ENCODE data around the gene CLK3.

Gene CLK3

GRCh38 chr15:74616996-74617395 lies 1.4 kb downstream of the CLK3 start:
- Histone ChIP-seq H3K9me2 (replicated peaks; ENCODE audit: insufficient read depth, low read length) (no peaks in the 10 kb centered on the region), H3K4me1 (ENCODE audit: low read length) (peaks cover 25% of the 10 kb centered on the region), H3K9me3 (replicated peaks; ENCODE audit: insufficient read depth, low read length) (no peaks in the 10 kb centered on the region), H3K27me3 (replicated peaks; ENCODE audit: insufficient read depth, low read length) (no peaks in the 10 kb centered on the region), H3K27ac (ENCODE audit: low read length) (peak overlapping the region; percentile 95), H3K4me2 (ENCODE audit: low read depth, low read length) (peak overlapping the region; percentile 92), H3K9ac (ENCODE audit: low read length) (peak overlapping the region; percentile 99), H2AFZ (ENCODE audit: low read length) (no peak overlapping the region), H3F3A (ENCODE audit: insufficient read depth, low read length) (peaks cover 26% of the 10 kb centered on the region), H4K20me1 (ENCODE audit: insufficient read depth, low read length) (peaks cover 18% of the 10 kb centered on the region; the same call in 1 of the 2 replicates), H3K4me3 (ENCODE audit: low read length) (peak overlapping the region; percentile 99), H3K36me3 (replicated peaks; ENCODE audit: insufficient read depth, low read length) (0 out of 2 replicates have a peak, but pooled peaks cover 2% of the 10 kb centered on the region), H3K79me2 (ENCODE audit: low read length) (peaks cover 71% of the 10 kb centered on the region)
- no peak for DNase-seq
- TF ChIP-seq CTCF (IDR thresholded peaks at IDR 0.05; ENCODE audit: low read length) (no peak), EZH2 (optimal IDR thresholded peaks at IDR 0.05; ENCODE audit: low read depth, low read length) (no peak), EZH2phosphoT487 (IDR thresholded peaks at IDR 0.05; ENCODE audit: low read length) (no peak)

DNA sequence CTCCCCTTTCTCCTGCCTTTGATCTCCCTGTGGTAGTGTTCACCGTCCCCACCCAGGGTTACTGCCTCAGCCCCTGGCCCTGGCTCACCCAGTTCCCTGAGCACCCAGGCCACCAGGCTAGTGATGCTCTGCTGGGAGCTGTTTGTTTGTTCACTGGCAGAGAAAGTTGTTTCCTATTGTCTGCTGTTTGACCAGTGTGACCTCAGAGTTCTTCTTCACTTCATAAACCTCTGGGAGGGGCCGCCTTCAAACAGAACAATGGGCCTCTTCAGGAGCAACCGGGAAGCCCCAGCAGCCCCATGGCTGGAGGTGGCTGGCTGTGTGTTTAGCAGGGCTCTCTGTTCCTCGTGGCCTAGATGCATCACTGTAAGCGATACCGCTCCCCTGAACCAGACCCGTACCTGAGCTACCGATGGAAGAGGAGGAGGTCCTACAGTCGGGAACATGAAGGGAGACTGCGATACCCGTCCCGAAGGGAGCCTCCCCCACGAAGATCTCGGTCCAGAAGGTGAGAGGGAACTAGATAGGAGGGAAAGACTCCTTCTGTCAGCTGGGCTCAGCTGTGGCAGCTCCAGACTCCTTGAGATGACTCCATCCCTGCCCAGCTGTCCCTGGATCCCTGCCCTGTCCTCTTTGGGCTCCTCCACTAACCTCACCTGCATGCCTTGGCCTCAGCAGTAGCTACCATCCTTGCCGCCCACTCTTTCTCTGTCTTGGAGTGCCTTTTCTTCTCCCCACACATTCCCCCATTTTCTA lies 3.4 kb downstream of the CLK3 start:
- H3K36me3 ChIP-seq (replicated peaks; ENCODE audit: insufficient read depth, low read length): peaks cover 15% of the 10 kb centered on the region; the same call in 1 of the 2 replicates
- H3K4me2 ChIP-seq (ENCODE audit: low read depth, low read length): no peak overlapping the region
- no peak overlapping the region for H3K9ac ChIP-seq (ENCODE audit: low read length)

GRCh38 chr15:74619916-74620635 lies 4.4 kb downstream of the CLK3 start:
- peaks cover 19% of the 10 kb centered on the region; the same call in 1 of the 2 replicates for H3K36me3 ChIP-seq (replicated peaks; ENCODE audit: insufficient read depth, low read length)
- H3K9me3 ChIP-seq (replicated peaks; ENCODE audit: insufficient read depth, low read length): no peaks in the 10 kb centered on the region
- H4K20me1 ChIP-seq (ENCODE audit: insufficient read depth, low read length): peaks cover 18% of the 10 kb centered on the region; the same call in 1 of the 2 replicates
- no peak overlapping the region for H3K4me2 ChIP-seq (ENCODE audit: low read depth, low read length)
- H3K4me3 ChIP-seq (ENCODE audit: low read length): no peak overlapping the region
- H3K27me3 ChIP-seq (replicated peaks; ENCODE audit: insufficient read depth, low read length): no peaks in the 10 kb centered on the region
- no peak overlapping the region for H2AFZ ChIP-seq (ENCODE audit: low read length)
- peaks cover 97% of the 10 kb centered on the region for H3K79me2 ChIP-seq (ENCODE audit: low read length)
- H3K9me2 ChIP-seq (replicated peaks; ENCODE audit: insufficient read depth, low read length): no peaks in the 10 kb centered on the region
- peaks cover 50% of the 10 kb centered on the region for H3K4me1 ChIP-seq (ENCODE audit: low read length)
- H3K9ac ChIP-seq (ENCODE audit: low read length): no peak overlapping the region
- no peak overlapping the region for H3K27ac ChIP-seq (ENCODE audit: low read length)
- peaks cover 31% of the 10 kb centered on the region for H3F3A ChIP-seq (ENCODE audit: insufficient read depth, low read length)
- no peak for DNase-seq
- TF ChIP-seq EZH2phosphoT487 (IDR thresholded peaks at IDR 0.05; ENCODE audit: low read length) (no peak), EZH2 (optimal IDR thresholded peaks at IDR 0.05; ENCODE audit: low read depth, low read length) (no peak), CTCF (IDR thresholded peaks at IDR 0.05; ENCODE audit: low read length) (no peak)

More for the DNA sequence above, 3.4 kb downstream of the CLK3 start:
- H3K27me3 ChIP-seq (replicated peaks; ENCODE audit: insufficient read depth, low read length): no peaks in the 10 kb centered on the region
- H3K27ac ChIP-seq (ENCODE audit: low read length): no peak overlapping the region
- DNase-seq: no peak
- peaks cover 91% of the 10 kb centered on the region for H3K79me2 ChIP-seq (ENCODE audit: low read length)
- no peak overlapping the region for H3K4me3 ChIP-seq (ENCODE audit: low read length)
- no peaks in the 10 kb centered on the region for H3K9me3 ChIP-seq (replicated peaks; ENCODE audit: insufficient read depth, low read length)
- peaks cover 29% of the 10 kb centered on the region for H3F3A ChIP-seq (ENCODE audit: insufficient read depth, low read length)
- no peak overlapping the region for H2AFZ ChIP-seq (ENCODE audit: low read length)
- no peaks in the 10 kb centered on the region for H3K9me2 ChIP-seq (replicated peaks; ENCODE audit: insufficient read depth, low read length)
- TF ChIP-seq CTCF (IDR thresholded peaks at IDR 0.05; ENCODE audit: low read length) (no peak), EZH2 (optimal IDR thresholded peaks at IDR 0.05; ENCODE audit: low read depth, low read length) (no peak), EZH2phosphoT487 (IDR thresholded peaks at IDR 0.05; ENCODE audit: low read length) (no peak)
- H4K20me1 ChIP-seq (ENCODE audit: insufficient read depth, low read length): peaks cover 18% of the 10 kb centered on the region; the same call in 1 of the 2 replicates
- peaks cover 39% of the 10 kb centered on the region for H3K4me1 ChIP-seq (ENCODE audit: low read length)
